Islet of Langerhans (tissue), 1 donor: ENCODE measurements around the gene FANK1.
"Not testable (repeated sequence)": the region's sequence is repeated elsewhere in the genome, so short reads cannot be mapped to it uniquely, and the experiment has no call there.

Experiments used
- FAIRE-seq: peaks from one replicate; lab custom pipeline; 2011; peaks lifted over from hg19 to GRCh38; lab: Jason Lieb, UNC

FANK1 gene

GRCh38 chr10:125896088-125896934 lies at the start of gene FANK1:
Gene FANK1, plus strand, starts transcription at chr10:125896564. Its CDS starts 79 bp downstream, at chr10:125896643.
- FAIRE-seq, result not testable (repeated sequence)

DNA sequence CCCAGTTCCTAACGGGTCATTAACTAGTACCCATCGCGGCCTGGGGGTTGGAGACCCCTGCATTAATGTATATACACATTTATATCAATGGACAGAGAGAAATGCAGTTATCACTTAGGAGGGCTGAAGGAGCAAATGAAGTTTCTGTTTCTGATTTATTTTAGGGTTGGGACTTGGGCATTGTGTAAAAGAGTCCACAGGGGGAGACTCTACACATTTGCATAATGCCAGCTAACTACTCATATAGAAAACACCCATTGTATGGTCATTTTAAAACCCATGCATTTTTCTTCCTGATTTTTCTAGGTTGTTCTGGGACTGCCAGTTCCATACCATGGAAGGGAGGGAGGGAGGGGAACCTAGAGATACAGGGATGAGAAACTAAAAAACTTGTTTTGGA lies 49.5 kb upstream of the FANK1 start:
- FAIRE-seq, result no peak

GRCh38 chr10:125848371-125848770 lies 48.0 kb upstream of the FANK1 start:
- no peak for FAIRE-seq

DNA sequence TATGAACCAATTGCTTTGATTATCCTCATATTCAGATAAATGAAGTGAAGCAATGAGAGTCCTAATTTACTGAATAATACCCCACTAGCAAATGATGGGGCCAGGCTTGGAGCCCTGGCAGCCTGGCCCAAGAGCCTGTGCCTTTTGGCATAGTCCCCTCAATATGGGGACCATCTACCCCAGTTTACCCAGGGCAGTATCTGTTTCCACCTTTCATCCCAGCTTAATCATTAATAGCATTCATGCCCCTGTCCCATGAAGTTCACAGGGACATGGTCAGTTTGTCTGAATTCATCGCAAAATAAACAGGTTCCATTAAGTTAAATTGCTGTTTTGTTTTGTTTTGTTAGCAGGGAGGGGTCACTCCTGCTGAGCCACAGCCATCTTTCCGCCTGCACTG lies 47.5 kb upstream of the FANK1 start:
- no peak for FAIRE-seq

DNA sequence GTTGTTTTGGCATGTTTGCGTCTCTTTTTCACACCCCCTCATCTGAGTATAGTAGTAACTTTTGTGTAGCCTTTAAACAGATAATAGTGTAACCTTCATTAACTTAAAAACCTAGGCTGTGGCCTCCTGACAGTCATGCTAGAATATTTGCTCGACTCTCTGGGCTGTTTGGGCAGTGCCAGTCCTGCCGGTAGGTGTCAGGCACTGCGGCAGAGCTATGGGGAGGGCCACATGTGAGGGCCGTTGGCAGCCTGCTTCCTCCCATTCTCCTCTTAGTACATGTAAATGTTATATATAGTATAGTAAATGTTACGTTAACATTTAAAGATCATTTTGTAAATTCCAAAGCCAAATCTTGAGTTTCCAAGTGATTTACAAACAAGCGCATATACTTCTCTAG lies 46.9 kb upstream of the FANK1 start:
- FAIRE-seq, result no peak

GRCh38 chr10:125850766-125851731 lies 45.3 kb upstream of the FANK1 start:
- FAIRE-seq, result no peak

- FAIRE-seq, result peak; percentile 36
These were observed 43.9 kb upstream of the FANK1 start for GRCh38 chr10:125852487-125852886.

DNA sequence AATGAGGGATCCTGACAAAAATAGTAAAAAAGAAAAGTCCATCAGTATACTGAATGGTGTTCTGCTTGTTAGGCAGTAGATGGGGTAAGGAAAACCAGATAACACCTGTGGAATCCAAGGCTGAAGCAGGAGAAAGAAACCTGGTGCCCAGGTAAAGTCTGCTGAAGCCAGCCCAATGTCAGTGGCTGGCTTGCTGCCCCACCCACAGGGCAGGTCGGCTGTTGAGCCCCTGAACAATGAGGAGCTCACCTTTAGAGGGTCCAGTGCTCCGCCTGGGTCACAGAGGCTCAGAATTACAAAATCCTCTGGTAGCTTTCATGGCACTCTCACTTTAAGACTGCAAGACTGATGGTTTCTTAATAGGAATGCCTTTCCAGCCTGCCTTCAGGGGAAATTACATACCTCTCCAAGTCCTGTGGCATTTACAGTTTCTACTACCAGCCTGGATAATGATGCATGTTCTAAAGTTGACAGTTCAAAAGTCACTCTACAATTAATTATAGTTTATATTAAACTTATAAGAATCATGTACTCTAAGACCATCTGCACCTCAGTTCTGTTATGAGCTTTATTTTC lies 39.1 kb upstream of the FANK1 start:
- FAIRE-seq, result no peak

DNA sequence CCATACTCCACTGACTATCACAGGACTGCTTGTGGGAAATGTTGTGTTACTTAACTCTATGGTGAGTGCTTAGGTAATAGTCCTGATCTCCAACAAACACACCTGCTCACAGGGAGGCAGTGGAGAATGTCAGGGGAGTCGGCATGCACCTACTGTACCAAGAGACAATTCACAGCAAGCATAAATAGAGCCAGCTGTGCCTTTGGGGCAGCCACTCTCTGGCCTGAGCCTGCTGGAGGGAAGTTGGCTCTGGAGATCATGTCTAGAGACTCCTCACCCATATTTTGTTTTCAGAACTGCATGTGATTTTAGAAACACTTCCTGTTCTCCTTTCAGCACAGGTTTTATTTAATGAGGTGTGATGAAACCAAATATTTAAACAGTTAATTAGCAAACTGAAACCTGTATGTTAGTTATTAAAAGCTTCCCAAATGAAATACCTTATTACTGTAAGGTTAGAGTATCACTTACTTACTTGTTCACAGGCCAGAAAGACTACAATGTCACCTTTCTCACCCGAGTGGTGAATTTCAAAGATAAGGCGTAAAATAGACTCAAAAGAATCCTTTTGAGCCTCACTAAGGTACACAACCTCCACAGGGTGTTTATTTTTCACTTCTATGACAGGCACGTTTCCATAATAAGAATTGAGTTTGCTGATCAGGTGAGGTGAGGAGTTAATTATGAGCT lies 37.1 kb upstream of the FANK1 start:
- FAIRE-seq, result peak; percentile 92

- no peak for FAIRE-seq
These were observed 31.2 kb upstream of the FANK1 start for GRCh38 chr10:125865120-125865519.

DNA sequence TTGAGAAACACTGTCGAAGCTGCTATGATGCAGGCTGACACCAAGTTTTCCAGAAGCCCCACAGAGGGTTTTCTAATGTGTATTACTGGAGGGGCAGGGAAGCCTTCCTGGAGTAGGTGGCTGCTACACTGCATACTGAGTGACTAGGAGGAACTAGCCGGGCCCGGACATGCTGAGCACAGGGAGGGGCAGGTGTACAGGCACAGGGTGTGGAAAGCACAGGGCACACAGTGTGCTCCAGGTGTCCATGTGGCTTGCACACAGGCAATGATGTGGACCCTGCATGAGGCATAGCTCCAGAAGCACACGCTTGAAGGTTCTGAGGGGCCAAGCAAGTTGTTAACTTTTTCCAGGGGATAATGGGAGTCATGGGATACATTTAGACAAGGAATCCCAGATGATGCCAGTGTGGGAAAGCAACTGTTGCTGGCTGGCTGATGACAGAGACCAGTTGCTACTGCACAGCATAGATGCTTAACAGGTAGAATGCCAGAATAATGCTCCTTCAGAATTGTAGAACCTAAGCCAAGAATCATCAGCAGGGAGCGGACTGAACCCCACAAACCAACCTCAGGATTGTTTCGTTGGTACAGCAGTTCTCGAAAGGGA lies 29.8 kb upstream of the FANK1 start:
- FAIRE-seq, result no peak

- FAIRE-seq, result peak; percentile 98
These were observed 27.9 kb upstream of the FANK1 start for GRCh38 chr10:125868372-125868975.

- no peak for FAIRE-seq
These were observed 25.0 kb upstream of the FANK1 start for GRCh38 chr10:125871338-125871737.

DNA sequence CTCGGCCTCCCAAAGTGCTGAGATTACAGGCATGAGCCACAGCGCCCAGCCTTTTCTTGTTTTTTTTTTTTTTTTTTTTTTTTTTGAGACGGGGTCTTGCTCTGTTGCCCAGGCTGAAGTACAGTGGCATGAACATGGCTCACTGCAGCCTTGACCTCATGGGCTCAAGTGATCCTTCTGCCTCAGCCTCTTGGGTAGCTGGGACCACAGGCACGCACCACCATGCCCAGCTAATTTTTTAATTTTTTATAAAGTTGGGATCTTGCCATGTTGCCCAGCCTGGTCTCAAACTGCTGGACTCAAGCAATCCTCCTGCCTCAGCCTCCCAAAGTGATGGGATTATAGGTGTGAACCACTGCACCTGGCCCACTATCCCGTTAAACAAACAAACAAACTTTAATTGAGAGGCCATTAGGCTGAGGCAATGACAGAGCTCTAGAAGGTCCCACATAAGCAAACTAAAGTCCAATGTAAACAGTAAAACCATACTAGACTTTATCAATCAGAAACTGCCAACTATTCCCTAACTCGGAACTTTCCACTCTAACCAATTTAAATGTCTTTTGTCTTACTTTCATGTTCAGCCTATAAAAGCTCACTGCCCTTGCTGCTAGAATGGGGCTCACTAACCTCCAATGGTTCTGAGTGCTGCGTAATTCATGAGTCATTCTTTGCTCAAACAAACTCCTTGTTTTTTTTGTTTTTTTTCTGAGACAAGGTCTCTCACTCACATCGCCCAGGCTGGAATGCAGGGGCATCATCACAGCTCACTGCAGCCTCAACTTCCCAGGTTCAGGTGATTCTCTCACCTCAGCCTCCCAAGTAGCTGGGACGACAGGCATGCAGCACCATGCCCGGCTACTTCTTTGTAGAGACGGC lies 17.2 kb upstream of the FANK1 start:
- FAIRE-seq, result peak; percentile 85

- no peak for FAIRE-seq
These were observed 15.6 kb upstream of the FANK1 start for GRCh38 chr10:125880719-125881118.

DNA sequence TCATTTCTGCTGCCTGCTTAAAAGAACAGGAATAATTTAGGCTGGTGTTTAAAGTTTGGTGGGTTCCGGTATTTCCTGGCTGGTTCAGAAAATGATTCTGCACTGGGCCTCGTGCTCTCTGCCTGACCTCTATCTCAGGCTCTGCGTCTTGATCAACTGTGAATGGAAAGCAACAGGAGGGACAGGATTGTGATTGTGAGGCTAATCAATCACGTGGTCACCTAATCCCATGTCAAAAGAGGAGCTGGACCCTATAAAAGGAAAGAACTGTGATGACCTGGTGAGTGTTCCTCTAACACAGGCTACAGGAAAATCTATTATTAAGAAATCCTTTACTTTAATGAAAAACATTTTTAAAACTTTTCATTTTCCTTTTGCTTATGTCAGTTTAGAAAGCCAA lies 15.2 kb upstream of the FANK1 start, which contains the start of gene DHX32:
TSS of gene DHX32 (minus strand) at position 101 of the 400 bp plus-strand sequence. CDS start 468 bp downstream, outside the sequence.
- no peak for FAIRE-seq

DNA sequence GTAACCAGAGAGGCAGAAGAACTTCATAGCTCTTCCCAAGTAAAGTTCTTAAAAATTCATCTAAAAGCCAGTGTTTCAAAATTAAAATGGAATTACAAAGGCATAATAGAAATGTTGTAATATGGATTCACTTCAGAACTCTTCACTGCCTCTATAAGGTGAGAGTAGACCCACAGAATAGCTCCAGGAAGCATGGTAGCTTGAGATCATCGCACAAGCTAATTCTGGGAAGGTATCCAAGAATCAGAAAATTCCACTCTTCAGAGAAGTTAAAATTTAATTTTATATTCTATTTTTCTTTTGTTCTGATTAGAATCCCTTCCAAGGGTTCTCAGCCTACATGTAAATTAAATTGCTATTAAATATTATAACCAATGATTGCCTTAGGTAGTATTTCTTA lies 13.8 kb upstream of the FANK1 start:
- FAIRE-seq, result no peak

GRCh38 chr10:125883211-125883610 lies 13.2 kb upstream of the FANK1 start:
- no peak for FAIRE-seq

DNA sequence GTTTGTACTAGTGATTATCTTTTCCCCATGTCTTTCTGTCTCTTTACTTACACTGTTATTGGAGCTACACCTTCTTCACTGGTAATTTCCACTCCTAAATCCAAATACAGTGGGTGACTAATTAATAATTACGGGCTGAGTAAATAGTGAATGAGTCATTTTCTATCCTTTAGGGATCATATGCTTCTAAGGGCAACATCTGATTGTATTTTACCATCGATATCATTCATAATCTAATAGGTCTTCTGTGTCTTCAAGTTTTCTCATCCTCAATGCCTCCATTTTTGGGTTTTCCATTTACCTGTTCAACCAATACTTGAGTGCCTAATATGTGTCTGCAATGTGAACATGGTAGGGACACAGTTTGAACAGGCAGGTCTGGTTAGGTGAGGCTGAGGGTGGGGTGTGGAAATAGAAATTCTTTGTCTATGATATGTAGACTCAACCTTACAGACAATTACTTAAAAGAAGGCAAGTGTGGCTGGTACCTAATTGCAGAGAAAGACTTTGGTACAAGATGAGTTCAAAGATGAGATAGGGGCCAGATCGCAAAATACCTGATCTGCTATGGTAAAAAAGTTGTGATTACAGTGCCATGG lies 9.4 kb upstream of the FANK1 start:
- FAIRE-seq, result no peak

DNA sequence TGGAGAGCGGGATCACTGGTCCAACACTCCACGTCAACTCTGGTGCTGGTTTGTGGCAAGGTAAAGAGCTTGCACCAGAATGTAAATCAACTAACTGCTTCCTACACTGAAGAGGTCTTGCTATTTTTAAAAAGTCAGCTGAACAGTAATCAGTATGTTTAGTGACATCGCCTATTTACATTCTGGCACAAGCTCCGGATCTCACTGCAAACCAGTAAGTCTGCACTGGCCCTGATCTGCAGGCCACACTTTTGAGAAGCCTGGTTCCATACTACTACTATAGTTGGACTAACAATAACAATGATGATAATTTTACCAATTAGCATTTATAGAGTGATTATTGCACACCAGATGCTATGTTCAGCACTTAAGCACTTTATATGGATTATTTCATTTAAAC lies 6.9 kb upstream of the FANK1 start:
- not testable (repeated sequence) for FAIRE-seq
